HCT116 (cell line): ENCODE measurements around the gene CHMP4B.

Experiments
- POLR2A ChIP-seq: IDR thresholded peaks from 2 replicates; pipeline ENCODE4 v1.7.0; 2011; ENCODE audit warnings: borderline replicate concordance; ENCODE audit not compliant: insufficient read depth, insufficient read length; ENCODE audit errors: extremely low read depth
- SIN3A ChIP-seq: IDR thresholded peaks from 2 replicates; pipeline ENCODE4 v1.6.1; 2012; ENCODE audit warnings: low read depth
- TF ChIP-seq, protein P1 (sequence below), 3 experiments: fragments of 200-600 bp in 1 of 3; sonication (generic) in 1 of 3; IDR thresholded peaks in 2 of 3; conservative IDR thresholded peaks in 1 of 3; 2 replicates each; pipeline ENCODE4 v1.5.1; 2012 to 2017; ENCODE audit warnings: low read depth in 2 of 3, low read length in 2 of 3, antibody characterized with exemption in 1 of 3, borderline replicate concordance in 1 of 3, control low read depth in 1 of 3, mild to moderate bottlenecking in 1 of 3, mixed read lengths in 1 of 3, mixed run types in 1 of 3, moderate library complexity in 1 of 3; ENCODE audit not compliant: insufficient read depth in 1 of 3

DNA sequence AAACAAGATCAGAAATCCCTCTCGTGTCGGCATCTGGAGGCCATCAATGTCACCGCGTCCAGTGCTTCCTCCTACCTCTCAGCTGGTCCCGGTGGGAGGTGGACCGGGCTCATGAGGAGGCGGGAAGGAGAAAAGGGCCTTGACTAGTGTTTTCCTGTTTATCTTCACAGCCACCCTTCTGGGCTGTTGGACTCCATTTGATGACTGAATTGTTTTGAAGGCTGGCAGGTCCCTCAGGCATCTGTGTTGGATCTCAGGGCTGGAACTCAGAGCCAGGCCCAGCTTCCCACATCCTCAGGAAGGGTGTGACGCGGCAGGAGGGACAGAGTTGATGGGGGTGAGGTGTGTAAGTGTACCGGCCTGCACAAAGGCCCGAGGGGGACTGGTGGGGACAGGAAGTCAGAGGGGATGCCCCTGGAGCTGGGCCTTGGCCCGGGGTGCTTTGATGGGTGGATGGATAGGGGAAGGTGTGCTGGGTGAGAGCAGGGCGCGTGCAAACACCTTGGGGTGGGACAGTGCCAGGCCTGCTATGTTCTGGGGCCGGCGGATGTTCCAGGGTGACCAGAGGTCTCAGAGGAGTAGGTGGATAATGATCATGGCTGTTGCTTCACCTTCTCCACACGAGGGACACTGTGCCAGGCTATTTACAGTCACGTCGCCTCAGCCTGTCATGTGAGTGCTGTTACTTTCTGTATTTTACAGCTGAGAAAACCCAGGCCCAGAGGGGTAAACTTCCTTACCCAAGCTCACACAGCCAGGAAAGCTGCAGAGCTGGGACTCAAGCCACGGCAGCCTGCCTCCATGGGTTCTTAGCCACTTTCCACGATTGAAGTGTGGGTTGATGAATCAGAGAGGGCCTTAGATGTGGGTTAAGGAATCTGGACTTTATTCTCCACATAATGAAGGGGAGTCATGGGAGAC, 17.9 kb upstream of the CHMP4B start:
- TF ChIP-seq SIN3A (no peak), POLR2A (no peak)
- TF ChIP-seq, protein P1, sequence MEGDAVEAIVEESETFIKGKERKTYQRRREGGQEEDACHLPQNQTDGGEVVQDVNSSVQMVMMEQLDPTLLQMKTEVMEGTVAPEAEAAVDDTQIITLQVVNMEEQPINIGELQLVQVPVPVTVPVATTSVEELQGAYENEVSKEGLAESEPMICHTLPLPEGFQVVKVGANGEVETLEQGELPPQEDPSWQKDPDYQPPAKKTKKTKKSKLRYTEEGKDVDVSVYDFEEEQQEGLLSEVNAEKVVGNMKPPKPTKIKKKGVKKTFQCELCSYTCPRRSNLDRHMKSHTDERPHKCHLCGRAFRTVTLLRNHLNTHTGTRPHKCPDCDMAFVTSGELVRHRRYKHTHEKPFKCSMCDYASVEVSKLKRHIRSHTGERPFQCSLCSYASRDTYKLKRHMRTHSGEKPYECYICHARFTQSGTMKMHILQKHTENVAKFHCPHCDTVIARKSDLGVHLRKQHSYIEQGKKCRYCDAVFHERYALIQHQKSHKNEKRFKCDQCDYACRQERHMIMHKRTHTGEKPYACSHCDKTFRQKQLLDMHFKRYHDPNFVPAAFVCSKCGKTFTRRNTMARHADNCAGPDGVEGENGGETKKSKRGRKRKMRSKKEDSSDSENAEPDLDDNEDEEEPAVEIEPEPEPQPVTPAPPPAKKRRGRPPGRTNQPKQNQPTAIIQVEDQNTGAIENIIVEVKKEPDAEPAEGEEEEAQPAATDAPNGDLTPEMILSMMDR (IDR thresholded peaks at IDR 0.05 in 2 of 3, conservative IDR thresholded peaks at IDR 0.05 in 1 of 3; ENCODE audit: borderline replicate concordance in 1 of 3, insufficient read depth in 1 of 3, low read depth in 2 of 3, low read length in 2 of 3) = no peak
